PC-3 (cell line): Measurements from ENCODE around the gene LRFN3. TPM values are rescaled to one million over a fixed set of nuclear protein-coding genes. Genes with fewer than 3 reads are reported as not detected.

Source experiments
- ATAC-seq: fragments of 200-7000 bp; cut with Tn5 transposase; 2 replicates; pipeline ENCODE4 v1.9.1; 2020; ENCODE audit warnings: mild to moderate bottlenecking, moderate library complexity
- BruUV-seq: library from RNA; stranded (reverse); fragments of 400-500 nt; replicated peaks from 2 replicates; lab custom pipeline; 2021; lab: Mats Ljungman, UMichigan
- CTCF ChIA-PET: fragments of 300-600 bp; sonication (Branson Sonifier 250); formaldehyde crosslinking; loops from one replicate; lab custom pipeline; 2022; ENCODE audit warnings: antibody characterized with exemption; lab: Charles Lee
- POLR2A ChIA-PET: fragments of 300-600 bp; sonication (Branson Sonifier 250); formaldehyde crosslinking; loops from one replicate; lab custom pipeline; 2022; ENCODE audit warnings: antibody characterized with exemption; ENCODE audit not compliant: unreplicated experiment; lab: Charles Lee
- DNase-seq: peaks from one replicate; pipeline ENCODE4 v3.0.0-alpha.2; 2015
- H2AFZ ChIP-seq: fragments of 300-600 bp; sonication (generic); 2 replicates; pipeline ENCODE4 v1.6.0; 2016; ENCODE audit warnings: antibody characterized with exemption, low read length
- H3F3A ChIP-seq: fragments of 300-600 bp; sonication (generic); one replicate; pipeline ENCODE4 v1.6.0; 2017; ENCODE audit warnings: antibody characterized with exemption, low read length, control low read depth, mild to moderate bottlenecking; ENCODE audit not compliant: unreplicated experiment
- H3K27ac ChIP-seq: fragments of 300-600 bp; sonication (generic); 2 replicates; pipeline ENCODE4 v1.5.1; 2016; ENCODE audit warnings: mild to moderate bottlenecking, low read length
- H3K27me3 ChIP-seq: fragments of 300-600 bp; sonication (generic); 2 replicates; pipeline ENCODE4 v1.6.1; 2016; ENCODE audit warnings: low read length, mixed read lengths
- H3K36me3 ChIP-seq: fragments of 300-600 bp; sonication (generic); 2 replicates; pipeline ENCODE4 v1.6.1; 2016; ENCODE audit warnings: low read depth, mixed run types, low read length, mixed read lengths
- H3K4me1 ChIP-seq: fragments of 300-600 bp; sonication (generic); 2 replicates; pipeline ENCODE4 v1.5.1; 2016; ENCODE audit warnings: low read length; ENCODE audit not compliant: insufficient read depth
- H3K4me2 ChIP-seq: fragments of 300-600 bp; sonication (generic); 2 replicates; pipeline ENCODE4 v1.6.0; 2016; ENCODE audit warnings: low read length
- H3K4me3 ChIP-seq: fragments of 300-600 bp; sonication (generic); 2 replicates; pipeline ENCODE4 v1.5.1; 2016; ENCODE audit warnings: mild to moderate bottlenecking, low read length, mixed read lengths
- H3K79me2 ChIP-seq: fragments of 300-600 bp; sonication (generic); 2 replicates; pipeline ENCODE4 v1.6.1; 2017; ENCODE audit warnings: low read length, mixed read lengths
- H3K9ac ChIP-seq: fragments of 300-600 bp; sonication (generic); 2 replicates; pipeline ENCODE4 v1.6.0; 2016; ENCODE audit warnings: mild to moderate bottlenecking, low read length
- H3K9me2 ChIP-seq: fragments of 300-600 bp; sonication (generic); replicated peaks from 2 replicates; pipeline ENCODE4 v1.6.1; 2016; ENCODE audit warnings: mixed run types, low read length, mixed read lengths
- H3K9me3 ChIP-seq: fragments of 300-600 bp; sonication (generic); 2 replicates; pipeline ENCODE4 v1.6.1; 2016; ENCODE audit warnings: low read length, mixed read lengths
- H4K20me1 ChIP-seq: fragments of 300-600 bp; sonication (generic); 2 replicates; pipeline ENCODE4 v1.6.1; 2016; ENCODE audit warnings: low read length, mixed read lengths
- EZH2 ChIP-seq: fragments of 300-600 bp; sonication (generic); IDR thresholded peaks from one replicate; pipeline ENCODE4 v1.6.1; 2017; ENCODE audit warnings: antibody characterized with exemption, mild to moderate bottlenecking, low read length; ENCODE audit not compliant: unreplicated experiment
- EZH2phosphoT487 ChIP-seq: fragments of 300-600 bp; sonication (generic); IDR thresholded peaks from 2 replicates; pipeline ENCODE4 v1.6.1; 2018; ENCODE audit warnings: mild to moderate bottlenecking, antibody characterized with exemption, low read length, borderline replicate concordance
- intact Hi-C: fragments of 100-400 bp; cut with micrococcal nuclease; formaldehyde crosslinking; loops from 2 replicates; pipeline ENCODE4 v1.9.0; 2023
- total RNA-seq: library from RNA; depleted of rRNA; stranded (reverse); fragments of >200 nt; gene quantifications from 2 replicates; pipeline ENCODE4 v1.2.3, GENCODE V29; 2014
- TF ChIP-seq, protein P1 (sequence below): fragments of 300-600 bp; sonication (generic); conservative IDR thresholded peaks from 2 replicates; pipeline ENCODE4 v1.5.1; 2017; ENCODE audit warnings: antibody characterized with exemption, low read depth, mild to moderate bottlenecking, low read length

LRFN3 gene
- total RNA-seq, 1 experiment from 2014 or later = 4.1 TPM

GRCh38 chr19:35945121-35945790 lies 9.1 kb downstream of the LRFN3 start:
- Histone ChIP-seq H3K9ac (no peak overlapping the region), H3K4me1 (no peaks in the 10 kb centered on the region), H3K27me3 (no peaks in the 10 kb centered on the region), H3K4me2 (no peak overlapping the region), H3F3A (no peaks in the 10 kb centered on the region), H3K4me3 (no peak overlapping the region), H3K36me3 (no peaks in the 10 kb centered on the region), H3K27ac (no peak overlapping the region), H3K9me2 (no peaks in the 10 kb centered on the region), H2AFZ (no peak overlapping the region), H4K20me1 (no peaks in the 10 kb centered on the region), H3K79me2 (no peaks in the 10 kb centered on the region), H3K9me3 (no peaks in the 10 kb centered on the region)
- no peak for TF ChIP-seq EZH2
- TF ChIP-seq, protein P1, sequence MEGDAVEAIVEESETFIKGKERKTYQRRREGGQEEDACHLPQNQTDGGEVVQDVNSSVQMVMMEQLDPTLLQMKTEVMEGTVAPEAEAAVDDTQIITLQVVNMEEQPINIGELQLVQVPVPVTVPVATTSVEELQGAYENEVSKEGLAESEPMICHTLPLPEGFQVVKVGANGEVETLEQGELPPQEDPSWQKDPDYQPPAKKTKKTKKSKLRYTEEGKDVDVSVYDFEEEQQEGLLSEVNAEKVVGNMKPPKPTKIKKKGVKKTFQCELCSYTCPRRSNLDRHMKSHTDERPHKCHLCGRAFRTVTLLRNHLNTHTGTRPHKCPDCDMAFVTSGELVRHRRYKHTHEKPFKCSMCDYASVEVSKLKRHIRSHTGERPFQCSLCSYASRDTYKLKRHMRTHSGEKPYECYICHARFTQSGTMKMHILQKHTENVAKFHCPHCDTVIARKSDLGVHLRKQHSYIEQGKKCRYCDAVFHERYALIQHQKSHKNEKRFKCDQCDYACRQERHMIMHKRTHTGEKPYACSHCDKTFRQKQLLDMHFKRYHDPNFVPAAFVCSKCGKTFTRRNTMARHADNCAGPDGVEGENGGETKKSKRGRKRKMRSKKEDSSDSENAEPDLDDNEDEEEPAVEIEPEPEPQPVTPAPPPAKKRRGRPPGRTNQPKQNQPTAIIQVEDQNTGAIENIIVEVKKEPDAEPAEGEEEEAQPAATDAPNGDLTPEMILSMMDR = no peak
- TF ChIP-seq EZH2phosphoT487 = no peak
- intact Hi-C loops = no loop called here
- DNase-seq (no peak), ATAC-seq (no peak)
- ChIA-PET POLR2A (no interaction called here), CTCF (no interaction called here)
- BruUV-seq = no TSS peak

DNA sequence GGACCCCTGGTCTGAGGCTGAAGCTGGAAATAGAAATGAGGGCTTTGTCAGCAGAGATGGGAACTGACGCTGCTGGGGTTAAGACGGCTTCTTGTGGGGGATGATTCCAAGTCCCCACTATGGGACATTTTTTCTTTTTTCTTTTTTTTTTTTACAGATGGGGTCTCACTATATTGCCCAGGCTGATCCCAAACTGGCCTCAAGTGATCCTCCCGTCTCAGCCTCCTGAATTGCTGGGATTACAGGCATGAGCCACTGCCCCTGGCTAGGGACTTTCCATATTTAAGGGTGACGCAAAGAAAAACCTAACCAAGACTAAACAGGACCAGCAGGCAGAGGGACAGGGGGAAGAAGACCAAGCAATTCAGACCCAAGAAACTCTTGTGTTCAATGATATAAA lies 10.0 kb downstream of the LRFN3 start:
- Histone ChIP-seq H4K20me1 (no peaks in the 10 kb centered on the region), H3K79me2 (no peaks in the 10 kb centered on the region), H3K9me3 (no peaks in the 10 kb centered on the region), H3K27ac (no peak overlapping the region), H3K4me2 (no peak overlapping the region), H2AFZ (no peak overlapping the region), H3K27me3 (no peaks in the 10 kb centered on the region), H3K9me2 (no peaks in the 10 kb centered on the region), H3K9ac (no peak overlapping the region), H3F3A (no peaks in the 10 kb centered on the region), H3K4me3 (no peak overlapping the region), H3K36me3 (no peaks in the 10 kb centered on the region), H3K4me1 (no peaks in the 10 kb centered on the region)
- DNase-seq = no peak
- intact Hi-C loops = no loop called here
- POLR2A ChIA-PET = no interaction called here
- no peak for ATAC-seq
- BruUV-seq = no TSS peak
- TF ChIP-seq, protein P1 = no peak
- TF ChIP-seq EZH2 (no peak), EZH2phosphoT487 (no peak)
- CTCF ChIA-PET = no interaction called here

GRCh38 chr19:35949131-35949530 lies 13.0 kb downstream of the LRFN3 start:
- Histone ChIP-seq H3F3A (no peaks in the 10 kb centered on the region), H3K9me2 (no peaks in the 10 kb centered on the region), H2AFZ (no peak overlapping the region), H3K4me1 (no peaks in the 10 kb centered on the region), H3K36me3 (no peaks in the 10 kb centered on the region), H4K20me1 (no peaks in the 10 kb centered on the region), H3K27me3 (no peaks in the 10 kb centered on the region), H3K4me3 (no peak overlapping the region), H3K4me2 (no peak overlapping the region), H3K9me3 (no peaks in the 10 kb centered on the region), H3K79me2 (no peaks in the 10 kb centered on the region), H3K9ac (no peak overlapping the region), H3K27ac (no peak overlapping the region)
- TF ChIP-seq, protein P1 = no peak
- TF ChIP-seq EZH2phosphoT487 (no peak), EZH2 (no peak)
- ChIA-PET CTCF (no interaction called here), POLR2A (no interaction called here)
- ATAC-seq (no peak), DNase-seq (no peak)
- intact Hi-C loops = no loop called here
- no TSS peak for BruUV-seq
